Cardiac septum (tissue), 1 donor: ENCODE measurements around the gene CFAP54. TPM values are rescaled to one million over a fixed set of nuclear protein-coding genes. Genes with fewer than 3 reads are reported as not detected.
"Not testable (repeated sequence)": the region's sequence is repeated elsewhere in the genome, so short reads cannot be mapped to it uniquely, and the experiment has no call there.

Experiments used
- DNase-seq: peaks from one replicate; pipeline ENCODE4 v3.0.0-alpha.2; 2020; ENCODE audit warnings: low spot score
- intact Hi-C: fragments of 100-400 bp; cut with DNase I; formaldehyde crosslinking; loops from one replicate; pipeline ENCODE4 v1.14.0; 2022
- total RNA-seq: library from RNA; stranded (reverse); fragmentation: NEBNext Ultra II Directional; extraction: Animal tissue kit (Norgen Biotek cat#: 25700); gene quantifications from one replicate; pipeline ENCODE4 v1.2.1, GENCODE V29; 2021
- donor health status: DM: no; HTN: no; CAD: no.

Gene CFAP54
- total RNA-seq, 1 donor from 2014 or later: 0.48 TPM

DNA sequence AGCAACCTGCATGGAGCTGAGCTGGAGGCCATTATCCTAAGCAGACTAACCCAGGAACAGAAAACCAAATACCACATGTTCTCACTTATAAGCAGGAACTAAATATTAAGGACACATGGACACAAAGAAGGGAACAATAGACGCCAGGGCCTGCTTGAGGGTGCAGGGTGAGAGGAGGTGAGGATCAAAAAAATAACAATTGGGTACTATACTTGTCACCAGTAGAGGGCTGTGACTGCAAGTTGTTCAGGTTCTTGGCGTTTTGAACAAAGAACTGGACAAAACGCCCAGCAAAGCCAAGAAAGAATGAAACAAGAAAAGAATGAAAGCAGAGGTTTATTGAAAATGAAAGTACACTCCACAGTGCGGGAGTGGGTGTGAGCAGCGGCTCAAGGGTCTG lies 209.1 kb downstream of the CFAP54 start:
- DNase-seq: no peak
- intact Hi-C loops: no loop called here

DNA sequence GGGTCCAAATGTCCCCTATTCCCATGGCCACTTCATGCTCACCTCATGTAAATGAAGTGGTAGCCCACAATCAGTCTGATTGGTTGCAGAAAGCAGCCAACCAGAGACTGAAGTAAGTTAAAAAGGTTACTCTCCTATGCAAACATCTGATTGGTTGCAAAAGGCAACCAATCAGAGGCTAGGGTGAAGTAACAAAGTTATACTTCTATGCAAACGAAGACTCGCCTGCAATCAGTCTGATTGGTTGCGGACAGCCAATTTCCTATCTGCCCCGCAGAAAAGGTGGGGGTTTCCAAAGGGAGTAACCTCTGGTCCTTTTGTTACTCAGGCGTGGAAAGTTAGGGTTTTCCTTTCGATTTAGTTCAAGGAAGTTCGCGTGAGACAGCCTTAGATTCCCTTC lies 209.6 kb downstream of the CFAP54 start:
- intact Hi-C loops: no loop called here
- DNase-seq: no peak

DNA sequence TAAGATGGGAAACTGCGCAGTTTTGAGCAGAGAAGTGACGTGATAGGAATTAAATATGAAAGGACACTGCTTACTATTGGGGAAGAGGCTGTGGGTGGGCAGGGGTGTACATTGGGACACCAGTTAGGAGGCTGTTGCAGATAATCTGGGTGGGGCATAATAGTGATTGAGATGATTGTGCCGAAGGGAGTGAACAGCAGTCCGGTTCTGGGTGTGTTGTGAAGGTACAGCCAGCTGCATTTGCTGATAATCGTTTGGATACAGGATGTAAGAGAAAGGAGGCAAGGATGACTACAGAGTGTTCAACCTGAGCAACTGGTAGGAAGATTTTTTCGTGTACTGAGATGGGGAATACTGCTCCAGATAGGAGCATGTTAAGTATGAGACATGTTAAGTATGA lies 212.5 kb downstream of the CFAP54 start:
- no peak for DNase-seq
- intact Hi-C loops: no loop called here

DNA sequence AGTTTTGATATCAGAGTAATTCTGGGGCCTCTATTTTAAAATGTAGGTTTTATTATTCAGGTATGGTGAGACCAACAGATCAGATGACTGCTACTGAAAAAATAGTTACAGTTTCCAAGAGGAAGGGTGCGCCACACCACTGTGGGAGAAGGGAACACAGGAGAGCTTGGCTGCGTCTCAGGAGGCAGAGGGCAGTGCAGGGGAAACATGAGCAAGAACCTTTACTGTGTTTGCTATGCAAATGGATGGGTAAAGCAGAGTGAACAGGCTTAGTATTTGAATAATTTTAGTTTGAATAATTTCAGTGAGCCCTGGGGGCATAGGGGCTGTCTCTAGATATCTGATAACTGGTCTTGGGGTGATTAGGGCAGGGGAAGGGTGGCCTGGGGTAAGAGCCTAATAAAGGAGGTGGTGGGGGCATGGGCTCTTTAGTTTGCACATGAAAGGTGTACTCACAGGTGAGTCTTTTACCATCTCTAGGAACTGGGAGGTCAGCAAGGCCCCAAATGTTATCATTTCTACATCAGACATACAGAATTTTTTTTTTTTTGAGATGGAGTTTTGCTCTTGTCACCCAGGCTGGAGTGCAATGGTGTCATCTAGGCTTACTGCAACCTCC lies 220.9 kb downstream of the CFAP54 start:
- no peak for DNase-seq
- intact Hi-C loops: no loop called here

DNA sequence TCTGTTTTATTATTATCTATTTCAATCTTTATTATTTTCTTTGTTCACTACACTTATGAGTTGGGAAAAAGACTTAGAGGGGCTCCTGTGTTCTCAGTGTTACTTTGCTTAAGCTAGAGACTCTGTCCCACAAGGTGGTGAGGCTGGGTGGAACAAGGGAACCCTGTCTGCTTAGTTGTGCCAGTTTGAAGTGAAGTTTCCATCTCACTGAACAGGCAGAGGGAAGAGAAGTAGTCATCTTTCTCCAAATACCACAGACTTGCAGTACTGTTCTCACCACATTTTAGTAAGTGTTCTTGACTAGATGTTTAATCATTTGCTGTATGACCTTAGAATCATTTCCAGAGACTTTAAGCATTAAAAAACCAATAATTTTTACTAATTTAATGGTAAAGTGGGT lies 222.0 kb downstream of the CFAP54 start:
- DNase-seq: no peak
- intact Hi-C loops: no loop called here

DNA sequence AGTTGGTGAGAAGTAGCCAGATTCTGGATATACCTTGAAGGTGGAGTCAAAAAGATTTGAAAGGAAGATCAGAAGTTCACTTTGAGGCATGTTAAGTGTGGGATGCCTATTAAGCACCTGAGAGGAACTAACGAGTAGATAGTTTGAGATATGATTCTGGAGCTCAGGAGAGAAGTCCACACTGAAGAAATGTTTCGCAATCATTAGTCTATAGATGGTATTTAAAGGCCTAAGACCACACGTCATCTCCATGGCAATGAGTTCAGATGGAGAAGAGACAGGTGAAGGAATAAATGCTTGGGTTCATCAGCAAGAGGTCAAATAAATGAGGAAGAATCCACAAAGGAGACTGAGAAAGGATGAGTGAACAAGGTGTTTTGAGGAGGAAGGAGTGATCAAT lies 224.8 kb downstream of the CFAP54 start:
- intact Hi-C loops: no loop called here
- DNase-seq: no peak

DNA sequence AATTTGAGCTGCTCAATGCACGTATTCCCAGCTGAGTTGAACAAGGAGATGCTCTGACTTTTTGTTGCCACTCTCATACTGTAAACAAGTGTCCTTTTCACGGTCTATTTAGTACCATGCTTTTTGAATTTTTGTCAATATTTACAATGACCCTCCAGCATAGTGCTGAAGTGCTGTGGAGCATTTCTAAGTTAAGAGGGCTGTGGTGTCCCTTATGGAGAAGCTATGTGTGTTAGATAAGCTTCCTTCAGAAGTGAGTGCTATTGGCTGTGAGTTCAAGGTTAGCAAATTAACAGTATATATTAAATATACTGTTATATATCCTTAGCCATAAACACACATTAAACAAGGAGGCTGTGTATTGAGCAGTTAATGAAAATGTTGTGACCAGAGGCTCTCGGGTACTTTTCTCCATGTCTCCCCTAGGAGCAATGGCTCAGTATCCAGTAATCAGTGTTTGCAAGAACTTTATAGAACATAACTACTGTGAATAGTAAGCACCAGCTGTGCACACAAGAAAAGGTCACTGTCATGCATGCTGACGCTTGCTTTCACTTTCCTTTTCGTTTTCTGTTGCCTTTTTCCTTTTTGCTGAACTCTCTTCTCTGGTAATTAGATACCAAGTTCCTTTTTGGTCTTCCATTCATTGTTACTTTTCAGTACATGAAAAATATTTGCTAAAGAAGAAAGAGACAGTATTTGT lies 230.4 kb downstream of the CFAP54 start:
- intact Hi-C loops: no loop called here
- DNase-seq: no peak

DNA sequence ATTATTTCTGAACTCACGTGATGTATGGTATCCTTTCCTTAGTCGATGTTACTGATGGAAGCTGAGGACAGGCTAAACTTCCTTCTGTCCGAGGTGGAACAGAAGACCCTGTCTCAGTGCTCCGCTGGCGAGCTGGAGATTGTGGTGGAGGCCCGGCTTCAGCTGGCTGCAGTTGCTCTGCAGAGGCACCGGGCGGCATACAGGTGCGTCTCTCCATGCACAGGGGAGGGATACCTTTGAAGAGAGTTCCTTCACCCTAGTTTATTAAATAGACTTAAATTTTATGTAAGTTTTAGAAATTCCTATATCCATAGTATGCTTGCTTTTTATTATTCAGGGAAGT lies 231.0 kb downstream of the CFAP54 start:
- DNase-seq: no peak
- intact Hi-C loops: no loop called here

DNA sequence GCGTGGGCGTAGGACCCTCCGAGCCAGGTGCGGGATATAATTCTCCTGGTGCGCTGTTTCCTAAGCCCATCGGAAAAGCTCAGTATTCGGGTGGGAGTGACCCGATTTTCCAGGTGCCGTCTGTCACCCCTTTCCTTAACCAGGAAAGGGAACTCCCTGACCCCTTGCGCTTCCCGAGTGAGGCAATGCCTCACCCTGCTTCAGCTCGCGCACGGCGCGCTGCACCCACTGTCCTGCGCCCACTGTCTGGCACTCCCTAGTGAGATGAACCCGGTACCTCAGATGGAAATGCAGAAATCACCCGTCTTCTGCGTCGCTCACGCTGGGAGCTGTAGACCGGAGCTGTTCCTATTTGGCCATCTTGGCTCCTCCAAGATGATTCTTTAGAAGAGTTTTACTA lies 240.1 kb downstream of the CFAP54 start:
- intact Hi-C loops, DNase-seq: not testable (repeated sequence)

DNA sequence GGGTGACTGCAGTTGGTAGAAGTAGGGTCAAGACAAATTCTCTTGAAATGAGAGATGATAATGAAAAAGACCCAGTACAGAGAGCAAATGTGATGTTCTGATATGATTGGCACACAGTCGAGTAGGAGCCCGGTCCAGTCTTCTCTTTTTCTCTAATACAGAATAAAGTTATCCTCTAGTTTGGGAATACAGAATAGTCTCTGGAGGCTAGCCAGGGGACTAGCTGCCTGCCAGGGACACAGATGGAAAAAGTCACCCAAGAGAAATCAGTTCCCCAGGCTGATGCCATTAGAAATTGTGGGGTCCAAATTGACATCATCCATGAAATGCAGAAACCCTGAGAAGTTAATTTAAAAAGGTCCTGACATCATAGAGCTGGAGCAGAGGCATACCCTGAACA lies 240.5 kb downstream of the CFAP54 start:
- DNase-seq: no peak
- intact Hi-C loops: no loop called here

DNA sequence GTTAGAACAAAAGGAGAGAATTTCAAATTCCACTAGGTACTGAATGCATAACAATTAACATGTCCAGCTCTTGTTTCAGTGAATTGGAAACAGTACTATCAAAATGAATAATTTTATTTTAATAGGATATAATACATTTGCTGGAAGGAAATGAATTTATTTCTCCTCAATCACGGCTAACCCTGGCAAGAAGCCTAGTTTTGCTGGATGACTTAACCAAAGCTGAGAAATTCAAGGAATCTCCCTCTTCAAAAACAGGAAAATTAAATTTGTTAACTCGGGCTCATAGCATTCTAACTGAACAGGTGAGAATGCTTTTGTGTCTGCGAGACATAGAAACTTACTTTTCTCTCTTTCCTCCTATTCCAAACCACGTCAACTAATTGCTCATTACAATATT lies 254.2 kb downstream of the CFAP54 start:
- DNase-seq: no peak
- intact Hi-C loops: no loop called here

DNA sequence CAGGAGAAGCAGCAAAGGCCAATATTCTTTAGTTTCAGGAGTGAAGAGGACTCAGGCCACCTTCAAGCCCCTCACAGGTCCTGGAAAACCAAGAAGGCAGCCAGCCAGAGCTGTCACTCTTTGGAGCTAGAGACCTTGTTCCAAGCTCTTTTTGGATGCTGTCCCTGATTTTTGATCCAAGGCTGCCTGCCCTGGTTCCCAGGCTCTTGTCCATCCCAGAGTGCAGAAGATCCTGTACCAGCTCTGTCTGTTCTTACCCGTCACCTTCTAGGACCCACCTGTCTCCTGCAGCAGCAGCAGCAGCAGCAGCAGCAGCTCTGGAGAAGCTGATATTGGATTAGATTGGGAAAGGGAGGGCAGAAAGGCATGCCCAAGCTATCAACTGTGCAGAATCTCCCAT lies 260.6 kb downstream of the CFAP54 start:
- intact Hi-C loops: no loop called here
- DNase-seq: no peak

DNA sequence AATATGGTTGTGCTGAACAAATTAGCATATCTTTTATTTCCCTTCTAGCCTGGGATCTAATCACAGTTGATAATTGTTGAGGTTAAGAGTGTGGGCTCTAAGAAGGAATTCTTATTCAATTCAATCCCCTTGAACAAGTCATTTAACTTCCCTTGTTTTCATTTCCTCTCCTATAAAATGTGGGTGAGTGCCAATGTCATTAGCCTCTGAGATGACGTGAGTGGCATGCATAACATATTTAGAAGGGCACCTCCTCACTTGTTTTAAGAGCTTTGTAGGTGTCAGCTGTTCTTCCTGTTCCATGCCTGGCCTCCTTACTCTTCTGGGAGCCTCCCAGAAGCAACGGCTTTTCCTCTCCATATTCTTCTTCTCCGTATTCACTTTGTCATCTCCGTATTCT lies 262.2 kb downstream of the CFAP54 start:
- no peak for DNase-seq
- intact Hi-C loops: no loop called here

DNA sequence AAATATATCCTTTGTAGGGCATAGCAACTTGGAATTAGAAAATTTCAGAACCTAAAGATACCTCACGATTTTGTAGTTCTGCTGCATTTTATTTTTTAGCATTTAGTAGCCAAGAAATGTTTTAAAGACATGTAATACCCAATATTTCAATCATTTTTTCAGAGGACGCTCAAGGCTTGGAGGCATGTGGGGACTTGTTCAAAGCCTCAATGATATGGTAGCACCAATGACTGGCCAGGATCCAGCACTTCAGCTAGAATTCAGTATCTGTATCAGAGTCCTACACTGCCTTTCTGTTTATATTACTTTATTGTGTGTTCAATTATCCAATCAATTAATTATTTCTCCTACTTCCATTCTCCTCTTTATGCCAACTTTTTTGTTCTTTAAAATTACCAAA lies 262.8 kb downstream of the CFAP54 start:
- intact Hi-C loops: no loop called here
- no peak for DNase-seq

DNA sequence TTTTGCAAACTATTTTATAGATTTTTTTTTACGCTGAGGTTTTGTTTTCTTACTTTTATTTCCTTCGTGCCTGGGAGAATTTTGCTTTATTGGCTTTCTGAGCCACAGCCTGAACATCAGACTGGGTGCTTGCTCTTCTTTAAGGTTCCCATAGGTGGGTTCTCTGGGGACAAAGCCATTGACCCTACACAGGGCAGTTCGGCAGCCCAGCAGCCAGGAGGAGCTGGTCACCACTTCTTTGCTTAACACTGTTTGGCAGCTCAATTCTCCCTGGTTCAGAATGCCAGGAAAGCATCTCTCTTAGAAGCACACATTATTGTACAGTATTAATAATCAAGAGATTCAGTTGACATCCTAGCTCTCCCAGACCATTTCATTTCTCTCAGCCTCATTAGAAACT lies 276.9 kb downstream of the CFAP54 start:
- intact Hi-C loops: no loop called here
- no peak for DNase-seq

DNA sequence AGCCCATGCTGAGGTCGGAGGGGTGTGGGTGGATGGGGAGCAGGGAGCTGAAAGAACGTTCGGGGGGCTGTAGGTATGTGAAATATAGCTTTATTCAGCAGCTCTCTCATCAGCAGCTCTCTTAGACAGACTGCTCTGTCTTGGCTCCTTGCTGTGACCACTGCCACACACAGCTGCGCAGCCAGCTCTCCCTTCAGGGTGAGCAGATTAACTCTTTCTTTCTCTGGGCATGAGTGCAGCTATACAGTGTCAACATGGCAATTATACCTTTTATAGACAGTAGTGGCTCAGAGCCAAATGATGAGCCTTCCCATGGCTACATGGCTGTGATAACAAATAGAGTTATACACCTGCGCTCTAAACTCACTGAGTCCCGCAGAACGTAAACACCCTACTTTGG lies 280.0 kb downstream of the CFAP54 start:
- intact Hi-C loops: no loop called here
- no peak for DNase-seq

DNA sequence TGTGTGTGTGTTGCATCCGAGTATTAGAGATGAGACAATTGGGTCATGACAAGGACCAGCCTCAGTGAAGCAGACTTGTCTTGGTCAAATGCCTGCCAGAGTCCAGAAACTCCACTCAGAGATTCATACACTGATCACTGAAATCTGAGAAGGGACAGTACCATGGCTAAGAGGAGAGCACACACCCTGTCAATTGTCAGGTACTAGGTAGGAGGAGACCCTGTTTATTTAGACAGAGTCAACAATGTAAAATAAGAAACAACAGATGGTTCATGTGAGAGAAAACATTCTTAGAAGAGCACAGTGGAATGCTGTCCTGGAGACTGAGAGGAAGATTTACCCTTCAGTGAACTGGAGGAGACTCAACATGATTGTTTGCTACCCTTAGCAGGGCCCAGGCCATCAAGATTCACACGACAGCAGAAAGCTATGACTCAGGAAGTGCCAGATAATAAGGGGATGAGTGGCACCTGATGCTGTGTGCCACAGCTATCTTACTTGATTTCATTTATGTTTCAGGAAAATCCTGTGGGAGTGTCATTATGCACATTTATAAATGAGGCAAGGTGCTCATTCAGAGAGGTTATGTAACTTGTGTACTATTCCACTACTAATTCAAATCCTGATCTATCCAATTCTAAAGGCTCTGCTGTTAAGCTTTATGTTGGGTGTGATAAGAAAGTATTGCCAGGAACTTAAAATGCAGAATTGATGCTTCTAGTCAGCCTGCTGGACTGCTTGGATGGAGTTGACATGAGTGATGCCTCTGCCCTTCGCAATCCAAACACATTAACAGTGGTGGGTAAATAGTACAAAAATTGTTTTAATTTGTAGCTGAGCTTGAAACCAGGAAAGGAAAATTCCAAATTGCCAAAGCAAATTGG lies 281.1 kb downstream of the CFAP54 start:
- intact Hi-C loops: no loop called here
- DNase-seq: no peak

DNA sequence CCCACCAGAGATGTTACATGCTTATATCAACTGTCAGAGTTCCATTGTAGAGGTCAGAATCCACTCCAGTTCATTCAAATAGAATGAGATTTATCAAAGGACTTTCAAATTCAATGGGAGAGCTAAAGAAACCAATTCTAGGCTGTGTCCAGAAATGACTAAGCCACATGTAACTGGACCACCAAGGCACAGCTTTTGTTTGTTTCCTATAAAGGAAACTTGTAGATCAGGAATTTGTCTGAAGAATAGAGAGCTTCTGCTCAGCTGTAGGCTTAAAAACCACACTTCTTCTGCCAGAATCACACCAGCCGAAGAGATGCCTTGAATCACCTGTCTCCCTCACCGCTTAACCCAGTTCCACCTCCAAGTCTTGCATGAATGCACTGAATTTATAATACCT lies 283.7 kb downstream of the CFAP54 start:
- no peak for DNase-seq
- intact Hi-C loops: no loop called here

DNA sequence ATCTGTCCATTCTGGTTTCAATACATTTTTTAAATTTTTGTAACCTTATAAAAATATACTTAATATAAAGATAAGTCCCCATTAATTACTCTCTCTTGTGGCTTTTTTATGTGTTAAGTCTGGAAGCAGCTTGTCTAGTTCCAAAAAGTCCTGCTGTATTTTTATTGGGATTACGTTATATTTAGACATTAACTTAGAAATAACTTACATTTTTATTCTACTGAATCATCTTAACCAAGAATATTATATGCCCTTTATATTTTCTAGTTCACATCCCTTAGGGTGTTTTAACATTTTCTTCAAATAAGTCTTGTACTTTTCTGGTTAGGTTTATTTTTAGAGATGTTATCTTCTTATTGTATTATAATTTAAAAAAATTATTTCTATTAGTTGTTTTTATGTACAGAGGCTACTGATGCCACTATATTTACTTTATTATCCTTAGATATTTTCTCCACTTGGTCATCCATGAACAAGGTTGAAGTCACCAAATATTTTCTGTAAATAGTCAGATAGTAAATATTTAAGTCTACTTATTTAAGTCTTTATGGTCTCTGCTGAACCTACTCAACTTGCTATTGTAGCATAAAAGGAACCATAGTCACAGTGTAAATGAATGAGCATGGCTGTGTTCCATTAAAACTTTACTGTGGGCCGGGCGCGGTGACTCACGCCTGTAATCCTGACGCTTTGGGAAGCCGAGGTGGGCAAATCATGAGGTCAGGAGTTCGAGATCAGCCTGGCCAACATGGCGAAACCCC lies 285.3 kb downstream of the CFAP54 start:
- intact Hi-C loops: no loop called here
- DNase-seq: no peak

DNA sequence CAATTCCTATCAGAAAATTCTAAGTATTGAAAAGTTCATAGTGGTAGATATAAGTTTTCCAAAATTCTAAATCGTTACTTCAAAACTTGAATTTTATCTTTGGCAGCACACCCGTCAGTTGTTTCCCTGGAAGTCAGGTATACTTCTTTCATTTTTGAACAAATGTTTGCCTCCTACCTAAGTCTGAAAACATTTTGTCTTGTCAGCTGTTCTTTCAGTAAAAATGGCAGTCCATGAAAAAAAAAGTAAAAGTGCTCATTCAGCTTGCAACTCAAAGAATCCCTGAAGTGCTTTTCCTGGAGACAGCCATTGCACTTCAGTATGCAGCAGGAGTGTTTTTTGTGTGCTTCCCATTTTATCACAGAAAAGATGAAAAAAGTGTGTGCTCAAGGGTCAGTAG lies 287.5 kb downstream of the CFAP54 start:
- intact Hi-C loops: no loop called here

More for the DNA sequence above, 287.5 kb downstream of the CFAP54 start:
- no peak for DNase-seq
